GM12892 (cell line): ENCODE data around the gene ZNF460.

ENCODE experiments used
- POLR2A ChIP-seq: IDR thresholded peaks from 2 replicates; pipeline ENCODE4 v1.6.1; 2011; ENCODE audit warnings: low read depth, low read length, control low read depth
- POLR2AphosphoS5 ChIP-seq: IDR thresholded peaks from 2 replicates; pipeline ENCODE4 v1.6.1; 2011; ENCODE audit warnings: low read depth, low read length, control low read depth

DNA sequence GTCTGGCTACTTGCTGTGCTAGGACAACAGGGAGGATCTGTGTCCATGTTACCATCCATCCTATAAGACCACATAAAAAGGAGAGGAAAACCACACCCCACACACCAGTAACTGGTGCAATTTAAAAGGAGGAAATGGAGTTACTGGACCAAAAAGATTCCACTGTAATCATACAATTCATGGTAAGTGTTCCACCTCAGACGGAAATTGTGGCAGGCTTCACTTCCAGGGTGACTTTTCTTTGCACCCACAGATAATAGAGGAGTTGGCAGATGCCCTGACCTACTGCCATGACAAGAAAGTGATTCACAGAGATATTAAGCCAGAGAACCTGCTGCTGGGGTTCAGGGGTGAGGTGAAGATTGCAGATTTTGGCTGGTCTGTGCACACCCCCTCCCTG lies 47.1 kb upstream of the ZNF460 start:
- TF ChIP-seq POLR2A (no peak), POLR2AphosphoS5 (no peak)
